Measurements from ENCODE around the gene SLN. TPM values are rescaled to one million over a fixed set of nuclear protein-coding genes. Genes with fewer than 3 reads are reported as not detected.

Gene SLN
- total RNA-seq, 1 experiment from 2014 or later = not detected

DNA sequence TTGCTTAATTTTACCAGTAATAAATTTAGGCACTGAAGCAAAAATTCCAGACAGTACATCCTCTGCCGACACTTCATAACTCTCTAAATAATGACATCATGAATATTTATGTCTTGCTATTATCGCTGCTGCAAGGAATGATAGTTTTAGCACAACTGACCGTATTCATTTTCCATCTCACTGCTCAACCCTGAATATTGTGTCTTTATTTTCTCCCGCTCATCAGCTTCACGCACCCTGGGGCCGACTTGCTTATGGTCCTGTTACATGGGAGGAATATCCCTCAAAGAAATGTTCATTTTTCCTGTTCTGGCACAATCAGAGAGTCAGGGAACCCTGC, 33.3 kb downstream of the SLN start:
- BruUV-seq (replicated peaks) = no TSS peak
- DNase-seq = no peak

DNA sequence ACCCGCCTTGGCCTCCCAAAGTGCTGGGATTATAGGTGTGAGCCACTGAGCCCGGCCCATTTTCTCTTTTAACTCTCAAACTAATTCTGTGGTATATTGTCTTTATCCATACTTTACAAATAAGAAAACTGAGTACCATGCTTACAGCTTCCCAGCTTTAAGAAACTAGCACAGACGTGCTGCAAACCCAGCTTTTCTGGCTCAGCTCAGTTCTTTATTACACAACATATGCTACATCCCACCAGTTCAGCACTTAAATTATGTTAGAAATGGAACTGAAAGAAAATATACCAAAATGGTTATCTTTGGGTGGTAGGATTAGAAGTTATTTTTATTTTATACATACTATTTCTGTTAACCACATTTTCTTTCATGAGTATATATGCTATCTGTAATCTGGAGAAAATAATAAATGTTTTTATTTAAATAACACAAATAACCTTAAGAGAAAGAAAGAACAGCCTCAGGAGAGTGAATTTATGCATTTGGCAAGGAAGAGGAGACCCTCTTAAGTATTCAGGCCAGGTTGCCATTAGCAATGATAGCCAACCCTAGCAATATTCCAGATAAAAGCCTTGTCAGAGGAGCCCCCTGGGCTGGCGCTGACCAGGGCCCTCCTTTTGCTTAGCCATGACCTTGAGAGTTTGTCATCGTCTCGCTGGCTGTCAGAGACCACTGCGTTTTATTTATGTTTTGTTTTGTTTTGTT, 33.8 kb downstream of the SLN start:
- H3K36me3 Mint-ChIP-seq (ENCODE audit: insufficient read depth, unreplicated experiment) = no peaks in the 10 kb centered on the region
- TF ChIP-seq, protein P1, sequence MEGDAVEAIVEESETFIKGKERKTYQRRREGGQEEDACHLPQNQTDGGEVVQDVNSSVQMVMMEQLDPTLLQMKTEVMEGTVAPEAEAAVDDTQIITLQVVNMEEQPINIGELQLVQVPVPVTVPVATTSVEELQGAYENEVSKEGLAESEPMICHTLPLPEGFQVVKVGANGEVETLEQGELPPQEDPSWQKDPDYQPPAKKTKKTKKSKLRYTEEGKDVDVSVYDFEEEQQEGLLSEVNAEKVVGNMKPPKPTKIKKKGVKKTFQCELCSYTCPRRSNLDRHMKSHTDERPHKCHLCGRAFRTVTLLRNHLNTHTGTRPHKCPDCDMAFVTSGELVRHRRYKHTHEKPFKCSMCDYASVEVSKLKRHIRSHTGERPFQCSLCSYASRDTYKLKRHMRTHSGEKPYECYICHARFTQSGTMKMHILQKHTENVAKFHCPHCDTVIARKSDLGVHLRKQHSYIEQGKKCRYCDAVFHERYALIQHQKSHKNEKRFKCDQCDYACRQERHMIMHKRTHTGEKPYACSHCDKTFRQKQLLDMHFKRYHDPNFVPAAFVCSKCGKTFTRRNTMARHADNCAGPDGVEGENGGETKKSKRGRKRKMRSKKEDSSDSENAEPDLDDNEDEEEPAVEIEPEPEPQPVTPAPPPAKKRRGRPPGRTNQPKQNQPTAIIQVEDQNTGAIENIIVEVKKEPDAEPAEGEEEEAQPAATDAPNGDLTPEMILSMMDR (IDR thresholded peaks at IDR 0.05; ENCODE audit: insufficient read depth in 1 of 2, low read depth in 1 of 2, low read length in 1 of 2, severe bottlenecking in 1 of 2, unreplicated experiment in 1 of 2) = no peak
- Histone ChIP-seq H3K27me3 (replicated peaks; ENCODE audit: control insufficient read depth, insufficient read depth, low read length) (no peaks in the 10 kb centered on the region), H3K9me3 (peaks cover under 1% of the 10 kb centered on the region; the same call in 1 of the 2 replicates), H3K4me1 (no peaks in the 10 kb centered on the region), H3K36me3 (ENCODE audit: control insufficient read depth, insufficient read depth, low read length) (no peaks in the 10 kb centered on the region), H3K4me3 (ENCODE audit: low read depth, low read length) (no peak overlapping the region)
- ChIA-PET CTCF (no interaction called here), POLR2A (no interaction called here)
- H3K9me3 Mint-ChIP-seq (ENCODE audit: unreplicated experiment) = no peaks in the 10 kb centered on the region
- BruUV-seq (replicated peaks) = no TSS peak
- H3K4me3 Mint-ChIP-seq (ENCODE audit: unreplicated experiment) = no peak overlapping the region
- peaks cover 21% of the 10 kb centered on the region for H3K27me3 Mint-ChIP-seq (ENCODE audit: insufficient read depth, unreplicated experiment)
- intact Hi-C loops (cut with micrococcal nuclease; ENCODE audit: unreplicated experiment) = no loop called here
- no peak for DNase-seq
- no peak overlapping the region for H3K27ac Mint-ChIP-seq (ENCODE audit: unreplicated experiment)
- H3K4me1 Mint-ChIP-seq (ENCODE audit: low read depth, unreplicated experiment) = no peaks in the 10 kb centered on the region

More for the DNA sequence above, 33.3 kb downstream of the SLN start:
- intact Hi-C loops (cut with micrococcal nuclease; ENCODE audit: unreplicated experiment) = no loop called here
- Histone ChIP-seq H3K4me3 (ENCODE audit: low read depth, low read length) (no peak overlapping the region), H3K27me3 (replicated peaks; ENCODE audit: control insufficient read depth, insufficient read depth, low read length) (no peaks in the 10 kb centered on the region), H3K9me3 (no peaks in the 10 kb centered on the region; the same call in 1 of the 2 replicates), H3K36me3 (ENCODE audit: control insufficient read depth, insufficient read depth, low read length) (no peaks in the 10 kb centered on the region), H3K4me1 (no peaks in the 10 kb centered on the region)
- H3K9me3 Mint-ChIP-seq (ENCODE audit: unreplicated experiment) = no peaks in the 10 kb centered on the region
- H3K27me3 Mint-ChIP-seq (ENCODE audit: insufficient read depth, unreplicated experiment) = peaks cover 21% of the 10 kb centered on the region
- CTCF ChIA-PET = no interaction called here
- POLR2A ChIA-PET = no interaction called here
- TF ChIP-seq, protein P1 (IDR thresholded peaks at IDR 0.05; ENCODE audit: insufficient read depth in 1 of 2, low read depth in 1 of 2, low read length in 1 of 2, severe bottlenecking in 1 of 2, unreplicated experiment in 1 of 2) = no peak
- no peaks in the 10 kb centered on the region for H3K4me1 Mint-ChIP-seq (ENCODE audit: low read depth, unreplicated experiment)
- H3K27ac Mint-ChIP-seq (ENCODE audit: unreplicated experiment) = no peak overlapping the region
- no peak overlapping the region for H3K4me3 Mint-ChIP-seq (ENCODE audit: unreplicated experiment)
- no peaks in the 10 kb centered on the region for H3K36me3 Mint-ChIP-seq (ENCODE audit: insufficient read depth, unreplicated experiment)

DNA sequence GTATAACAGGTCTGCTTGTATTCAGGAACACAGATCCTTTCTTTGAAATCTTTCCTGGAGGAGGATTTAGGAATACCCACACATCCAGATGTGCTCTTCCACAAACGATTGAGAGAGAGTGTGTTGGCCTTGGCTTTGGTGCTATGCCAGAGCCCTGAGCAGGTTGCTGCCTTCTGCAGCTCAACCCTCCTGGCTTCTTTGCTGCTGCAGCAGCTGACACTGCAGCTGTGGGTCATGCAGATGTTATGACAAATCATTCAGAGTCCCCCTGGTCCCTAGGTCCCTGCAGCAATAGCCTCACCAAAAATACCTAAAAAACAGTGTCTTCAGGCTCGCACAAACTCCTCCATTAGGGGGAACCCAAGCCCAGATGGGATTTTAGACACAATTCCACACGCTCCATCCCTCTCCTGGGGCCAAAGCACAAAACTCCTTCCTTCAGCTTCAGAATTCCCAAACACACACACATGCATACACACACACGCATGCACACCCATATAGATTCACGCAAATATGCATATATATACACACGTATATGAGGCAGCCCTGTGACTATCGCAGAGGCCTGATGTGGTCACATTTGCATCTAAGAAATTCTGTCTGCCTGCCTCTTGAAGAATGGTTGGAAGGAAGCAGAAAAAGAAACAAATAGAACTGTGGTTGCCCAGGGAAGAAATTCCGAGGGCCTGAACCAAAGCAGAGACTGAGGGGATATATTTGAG, 35.4 kb downstream of the SLN start:
- peaks cover 3% of the 10 kb centered on the region; the same call in 1 of the 2 replicates for H3K9me3 ChIP-seq
- H3K27me3 ChIP-seq (replicated peaks; ENCODE audit: control insufficient read depth, insufficient read depth, low read length) = no peaks in the 10 kb centered on the region
- H3K27ac Mint-ChIP-seq (ENCODE audit: unreplicated experiment) = no peak overlapping the region
- DNase-seq = no peak
- no TSS peak for BruUV-seq (replicated peaks)
- no peaks in the 10 kb centered on the region for H3K36me3 ChIP-seq (ENCODE audit: control insufficient read depth, insufficient read depth, low read length)
- no peak overlapping the region for H3K4me3 ChIP-seq (ENCODE audit: low read depth, low read length)
- H3K9me3 Mint-ChIP-seq (ENCODE audit: unreplicated experiment) = no peaks in the 10 kb centered on the region
- no peaks in the 10 kb centered on the region for H3K36me3 Mint-ChIP-seq (ENCODE audit: insufficient read depth, unreplicated experiment)
- no peaks in the 10 kb centered on the region for H3K4me1 Mint-ChIP-seq (ENCODE audit: low read depth, unreplicated experiment)
- TF ChIP-seq, protein P1 (IDR thresholded peaks at IDR 0.05; ENCODE audit: insufficient read depth in 1 of 2, low read depth in 1 of 2, low read length in 1 of 2, severe bottlenecking in 1 of 2, unreplicated experiment in 1 of 2) = no peak
- H3K27me3 Mint-ChIP-seq (ENCODE audit: insufficient read depth, unreplicated experiment) = peaks cover 17% of the 10 kb centered on the region
- ChIA-PET CTCF (no interaction called here), POLR2A (no interaction called here)
- H3K4me1 ChIP-seq = no peaks in the 10 kb centered on the region
- H3K4me3 Mint-ChIP-seq (ENCODE audit: unreplicated experiment) = no peak overlapping the region
- intact Hi-C loops (cut with micrococcal nuclease; ENCODE audit: unreplicated experiment) = no loop called here
